HG03521 (cell line): ENCODE measurements around the gene SMAP2.
A peak's percentile ranks its signal among the peaks of the same experiment; 100 is the strongest.
"Not testable (repeated sequence)": the region's sequence is repeated elsewhere in the genome, so short reads cannot be mapped to it uniquely, and the experiment has no call there.

Experiments
- ATAC-seq: cut with Tn5 transposase; IDR thresholded peaks from one replicate; pipeline ENCODE4 v1.9.1; 2021; ENCODE audit warnings: mild to moderate bottlenecking, moderate library complexity; ENCODE audit not compliant: unreplicated experiment

SMAP2 gene

GRCh38 chr1:40371707-40372258 is 1.7 kb upstream of the SMAP2 start:
- ATAC-seq: no peak

- no peak for ATAC-seq
Measured at GRCh38 chr1:40372658-40373322, 737 bp upstream of the SMAP2 start.

- ATAC-seq: no peak
Measured at GRCh38 chr1:40377512-40377911, 4.0 kb downstream of the SMAP2 start.

- ATAC-seq: no peak
Measured at GRCh38 chr1:40379785-40380452, 6.4 kb downstream of the SMAP2 start.

GRCh38 chr1:40380817-40381216 is 7.3 kb downstream of the SMAP2 start:
- no peak for ATAC-seq

GRCh38 chr1:40381268-40382107 is 8.0 kb downstream of the SMAP2 start:
- peak; percentile 30 for ATAC-seq

GRCh38 chr1:40382108-40382460 is 8.6 kb downstream of the SMAP2 start:
- ATAC-seq: no peak

- ATAC-seq: no peak
Measured at GRCh38 chr1:40382601-40383000, 9.1 kb downstream of the SMAP2 start.

- ATAC-seq: no peak
Measured at GRCh38 chr1:40383095-40383487, 9.6 kb downstream of the SMAP2 start.

- no peak for ATAC-seq
Measured at GRCh38 chr1:40383488-40384412, 10.2 kb downstream of the SMAP2 start.

- ATAC-seq: no peak
Measured at GRCh38 chr1:40384413-40384762, 10.9 kb downstream of the SMAP2 start.

- no peak for ATAC-seq
Measured at GRCh38 chr1:40384887-40385286, 11.4 kb downstream of the SMAP2 start.

GRCh38 chr1:40385437-40386358 is 12.2 kb downstream of the SMAP2 start:
- ATAC-seq: peak; percentile 60

GRCh38 chr1:40386359-40386723 is 12.8 kb downstream of the SMAP2 start:
- ATAC-seq: no peak

GRCh38 chr1:40386796-40387195 is 13.3 kb downstream of the SMAP2 start:
- ATAC-seq: no peak

GRCh38 chr1:40387381-40388306 is 14.1 kb downstream of the SMAP2 start:
- ATAC-seq: not testable (repeated sequence)

- not testable (repeated sequence) for ATAC-seq
Measured at GRCh38 chr1:40388456-40389321, 15.2 kb downstream of the SMAP2 start.
